Activated naive CD4-positive, alpha-beta T cell treated with anti-CD3 and anti-CD28 coated beads, Interleukin-2, amount 50 U/mL, for 72 hours (primary cell): ENCODE results near the gene THAP9. TPM values are rescaled to one million over a fixed set of nuclear protein-coding genes. Genes with fewer than 3 reads are reported as not detected.
"Not testable (repeated sequence)": the region's sequence is repeated elsewhere in the genome, so short reads cannot be mapped to it uniquely, and the experiment has no call there.

Experiments
- ATAC-seq, 2 donors: fragments of 150-1000 bp; cut with Tn5 transposase; 2 replicates each; pipeline ENCODE4 v1.10.0; 2021; ENCODE audit warnings: mild to moderate bottlenecking in 2 of 2, moderate library complexity in 2 of 2
- DNase-seq, 2 donors: peaks; one replicate each; pipeline ENCODE4 v3.0.0; 2021 to 2022; ENCODE audit warnings: low spot score in 2 of 2
- H3K27ac Mint-ChIP-seq, 2 donors: one replicate each; pipeline ENCODE4 v1.8.0; 2022; ENCODE audit warnings: mild to moderate bottlenecking in 2 of 2, mixed read lengths in 2 of 2
- H3K36me3 Mint-ChIP-seq, 2 donors: one replicate each; pipeline ENCODE4 v1.8.0; 2022; ENCODE audit warnings: mixed read lengths in 2 of 2
- H3K9me3 Mint-ChIP-seq, 2 donors: one replicate each; pipeline ENCODE4 v1.8.0; 2022; ENCODE audit warnings: mixed read lengths in 2 of 2
- total RNA-seq, 2 donors: library from RNA; stranded (reverse); gene quantifications; one replicate each; pipeline ENCODE4 v1.2.3, GENCODE V29; 2022

THAP9 gene
- total RNA-seq, 2 donors from 2014 or later = 2.3 to 6.7 TPM

- DNase-seq (no peak), ATAC-seq (peak in 1 of 2 donors; percentile 0)
- H3K36me3 Mint-ChIP-seq = peaks cover 13 to 23% of the 10 kb centered on the region in 2 donors
- peak overlapping the region; percentile 94 for H3K27ac Mint-ChIP-seq
- no peaks in the 10 kb centered on the region for H3K9me3 Mint-ChIP-seq
Measured at GRCh38 chr4:82890528-82890900, 10.0 kb upstream of the THAP9 start.

DNA sequence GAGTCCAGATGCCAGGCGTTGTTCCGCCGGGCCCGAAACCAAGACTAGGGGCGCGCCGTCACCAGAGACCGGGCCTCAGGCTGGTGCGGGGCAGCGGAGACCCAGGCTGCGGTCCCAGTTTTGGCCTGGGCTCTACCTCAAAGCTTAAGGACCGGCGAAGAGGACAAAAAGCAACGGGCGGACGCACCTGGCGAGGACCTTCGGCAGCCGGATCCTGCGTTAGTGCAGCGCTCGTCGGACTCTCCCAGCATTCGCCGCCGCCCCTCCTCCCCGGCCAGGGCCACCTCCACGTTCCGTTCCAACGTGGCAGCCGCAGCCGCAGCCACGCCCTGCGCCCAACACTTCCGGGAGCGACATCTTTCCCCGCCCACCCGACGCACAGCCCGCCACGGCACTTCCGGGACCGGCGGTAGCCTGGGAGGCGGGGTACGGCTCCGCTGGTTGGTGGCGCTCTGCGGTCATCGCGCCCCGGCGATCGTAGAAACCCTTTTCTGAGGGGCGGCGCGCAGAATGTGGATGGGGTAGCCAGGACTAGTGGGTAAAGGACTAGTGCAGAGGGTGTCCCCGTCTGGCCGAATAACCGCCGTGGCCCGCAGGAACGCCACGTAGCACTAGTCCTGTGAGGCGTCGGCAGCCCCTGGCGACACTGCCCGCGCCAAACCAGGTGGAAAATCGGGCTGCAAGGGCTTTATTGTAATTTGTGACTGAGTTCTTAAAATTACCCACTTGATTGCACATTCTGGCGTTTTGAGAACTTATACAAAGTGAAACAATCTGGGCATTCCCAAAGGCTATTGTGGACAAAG, 9.4 kb upstream of the THAP9 start, which contains the start of gene SEC31A:
SEC31A (minus strand) TSS at position 253 of the 806 bp plus-strand sequence. CDS start 9,217 bp downstream, outside the sequence.
- ATAC-seq (peak; percentile 96), DNase-seq (peak; percentile 95 to 97)
- Mint-ChIP-seq H3K36me3 (peaks cover 13 to 28% of the 10 kb centered on the region in 2 donors), H3K27ac (peak within 1 kb of the TSS; percentile 94), H3K9me3 (no peaks in the 10 kb centered on the region)

DNA sequence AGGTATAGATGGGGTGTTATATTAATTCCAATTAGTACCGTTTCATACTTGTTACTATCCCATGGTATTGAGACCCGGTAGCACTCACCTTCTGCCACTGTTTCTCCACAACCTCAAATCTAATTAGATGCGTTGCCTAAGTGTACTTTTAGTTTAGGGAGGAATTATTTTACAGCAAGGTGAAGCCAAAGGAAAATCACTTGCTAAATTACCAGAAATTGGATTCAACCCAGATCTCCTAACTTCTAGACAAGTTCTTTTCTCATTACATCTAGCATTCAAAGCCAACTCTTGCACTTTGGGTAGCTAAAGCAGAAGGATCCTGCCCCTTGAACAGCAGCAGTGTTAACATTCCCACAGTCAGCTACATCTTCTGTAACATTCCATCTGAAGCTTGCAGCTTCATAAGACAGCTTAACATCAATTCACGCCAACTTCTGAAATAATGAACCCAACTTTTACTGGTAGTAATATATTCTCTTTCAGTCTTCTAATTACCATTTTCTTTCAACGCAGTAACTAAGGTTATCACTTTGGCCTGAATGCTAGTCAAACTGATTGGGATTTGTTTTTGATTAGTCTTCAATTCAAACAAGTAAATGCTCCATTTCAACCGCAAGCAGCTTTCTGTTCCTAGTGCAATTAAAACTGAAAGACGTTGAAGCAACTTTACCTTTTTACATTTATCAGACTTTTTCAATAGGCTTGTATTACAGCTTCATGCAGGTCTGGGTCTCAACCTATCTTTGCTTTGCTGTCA, 8.6 kb upstream of the THAP9 start:
- Mint-ChIP-seq H3K36me3 (peaks cover 16 to 31% of the 10 kb centered on the region in 2 donors), H3K9me3 (no peaks in the 10 kb centered on the region), H3K27ac (peak overlapping the region; percentile 94)
- ATAC-seq (no peak), DNase-seq (no peak)

DNA sequence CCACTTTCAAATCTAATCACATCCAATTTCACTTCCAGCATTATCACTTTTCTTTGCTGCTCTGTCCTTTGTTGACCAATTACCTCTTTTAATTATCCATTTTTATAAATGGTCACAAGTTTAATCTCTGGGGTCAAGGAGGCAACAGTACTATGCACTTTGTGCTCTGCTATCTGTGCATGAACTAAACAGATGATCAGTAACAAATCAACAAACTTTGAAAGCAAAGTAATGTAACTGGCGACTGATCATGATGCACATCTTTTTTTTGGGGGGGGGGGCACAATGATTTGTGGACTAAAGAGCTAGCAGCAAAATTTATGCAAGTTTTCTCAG, 8.1 kb upstream of the THAP9 start:
- Mint-ChIP-seq H3K27ac (peak overlapping the region in 1 of 2 donors; percentile 94), H3K36me3 (peaks cover 19 to 35% of the 10 kb centered on the region in 2 donors), H3K9me3 (no peaks in the 10 kb centered on the region)
- DNase-seq (no peak), ATAC-seq (no peak)

DNA sequence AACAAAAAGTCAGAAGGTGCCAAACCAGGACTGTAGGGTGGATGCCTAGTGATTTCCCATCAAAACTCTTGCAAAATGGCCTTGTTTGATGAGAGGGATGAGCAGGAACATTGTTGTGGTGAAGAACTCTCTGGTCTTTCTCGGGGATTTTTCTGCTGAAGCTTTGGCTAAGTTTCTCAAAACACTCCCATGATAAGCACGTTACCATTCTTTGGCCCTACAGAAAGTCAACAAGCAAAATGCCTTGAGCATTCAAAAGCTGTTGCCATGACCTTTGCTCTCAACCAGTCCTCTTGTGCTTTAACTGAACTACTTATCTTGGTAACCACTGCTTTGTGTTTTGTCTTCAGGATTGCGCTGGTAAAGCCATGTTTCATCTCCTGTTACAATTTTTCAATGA, 6.6 kb upstream of the THAP9 start:
- Mint-ChIP-seq H3K9me3 (no peaks in the 10 kb centered on the region), H3K27ac (no peak overlapping the region), H3K36me3 (peaks cover 19 to 35% of the 10 kb centered on the region in 2 donors)
- DNase-seq (no peak), ATAC-seq (no peak)

- Mint-ChIP-seq H3K9me3 (no peaks in the 10 kb centered on the region), H3K27ac (peak overlapping the region in 1 of 2 donors; percentile 10), H3K36me3 (peaks cover 14 to 28% of the 10 kb centered on the region in 2 donors)
- ATAC-seq (no peak), DNase-seq (no peak)
Measured at GRCh38 chr4:82896755-82897154, 3.8 kb upstream of the THAP9 start.

- DNase-seq (no peak), ATAC-seq (no peak)
- Mint-ChIP-seq H3K9me3 (no peaks in the 10 kb centered on the region), H3K36me3 (peaks cover 14 to 28% of the 10 kb centered on the region in 2 donors), H3K27ac (peak overlapping the region in 1 of 2 donors; percentile 67)
Measured at GRCh38 chr4:82898322-82899243, 2.0 kb upstream of the THAP9 start.

- DNase-seq = no peak
Measured at GRCh38 chr4:82899374-82900065, 1.0 kb upstream of the THAP9 start.

GRCh38 chr4:82900066-82900410, 497 bp upstream of the THAP9 start:
- DNase-seq (no peak), ATAC-seq (peak; percentile 1)
- Mint-ChIP-seq H3K36me3 (peaks cover 6 to 16% of the 10 kb centered on the region in 2 donors), H3K27ac (no peak overlapping the region), H3K9me3 (no peaks in the 10 kb centered on the region)

More at GRCh38 chr4:82899374-82900065, 1.0 kb upstream of the THAP9 start:
- ATAC-seq = no peak
- Mint-ChIP-seq H3K9me3 (no peaks in the 10 kb centered on the region), H3K27ac (no peak overlapping the region), H3K36me3 (peaks cover 9 to 20% of the 10 kb centered on the region in 2 donors)

DNA sequence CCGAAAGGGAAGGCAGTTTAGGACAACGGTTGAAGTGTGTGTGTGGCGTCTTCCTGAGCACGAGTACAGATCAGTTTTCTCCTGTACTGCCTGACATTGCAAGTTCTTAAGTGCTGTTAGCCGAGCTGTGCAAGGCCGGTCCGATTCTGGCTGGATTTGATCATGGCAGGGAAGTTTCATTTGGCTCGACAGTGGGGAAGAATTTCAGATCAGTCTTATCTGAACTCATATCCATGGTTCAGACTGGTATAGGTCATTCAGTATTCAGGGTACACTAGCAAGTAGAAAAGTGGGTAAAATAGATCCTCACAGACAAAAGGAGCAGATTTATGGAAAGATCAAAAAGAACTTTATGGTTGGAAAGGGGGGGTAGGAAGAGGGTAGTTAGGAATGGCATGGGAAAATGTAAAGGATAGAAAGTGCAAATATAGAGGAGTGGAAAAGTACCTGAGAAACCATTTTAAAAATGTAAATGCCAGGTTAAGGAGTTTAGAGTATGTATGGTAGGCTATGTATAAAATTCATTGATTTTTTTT, 716 bp downstream of the THAP9 start:
- no peaks in the 10 kb centered on the region for H3K9me3 Mint-ChIP-seq
- ATAC-seq (no peak), DNase-seq (no peak)
- H3K36me3 Mint-ChIP-seq = peaks cover 6 to 7% of the 10 kb centered on the region in 2 donors
- no peak overlapping the region for H3K27ac Mint-ChIP-seq

DNA sequence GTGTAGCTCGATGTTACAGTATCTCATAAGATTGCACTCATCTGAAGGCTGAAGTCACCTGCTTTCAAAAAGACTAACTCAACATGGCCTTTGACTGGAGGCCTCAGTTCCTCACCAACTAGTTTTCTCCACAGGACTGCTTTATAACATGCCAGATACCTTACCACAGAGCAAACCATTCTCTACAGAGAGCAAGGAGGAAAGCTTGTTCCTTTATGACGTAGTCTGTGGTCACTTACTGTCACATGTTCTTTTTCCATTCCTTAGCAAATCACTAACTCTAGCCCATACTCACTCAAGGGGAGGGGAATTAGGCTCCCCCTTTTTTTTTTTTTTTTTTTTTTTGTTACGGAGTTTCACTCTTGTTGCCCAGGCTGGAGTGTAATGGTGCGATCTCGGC, 3.2 kb downstream of the THAP9 start:
- DNase-seq (no peak), ATAC-seq (peak; percentile 4 to 27)
- H3K27ac Mint-ChIP-seq = peak overlapping the region; percentile 45 to 83
- H3K36me3 Mint-ChIP-seq = no peaks in the 10 kb centered on the region
- H3K9me3 Mint-ChIP-seq = no peaks in the 10 kb centered on the region

GRCh38 chr4:82905205-82905604, 4.7 kb downstream of the THAP9 start:
- ATAC-seq (peak; percentile 51 to 61), DNase-seq (peak in 1 of 2 donors; percentile 39)
- peak overlapping the region in 1 of 2 donors; percentile 65 for H3K27ac Mint-ChIP-seq
- no peaks in the 10 kb centered on the region for H3K36me3 Mint-ChIP-seq
- no peaks in the 10 kb centered on the region for H3K9me3 Mint-ChIP-seq

GRCh38 chr4:82906469-82906868, 5.9 kb downstream of the THAP9 start:
- H3K9me3 Mint-ChIP-seq = no peaks in the 10 kb centered on the region
- H3K27ac Mint-ChIP-seq = no peak overlapping the region
- DNase-seq (no peak), ATAC-seq (no peak)
- H3K36me3 Mint-ChIP-seq = no peaks in the 10 kb centered on the region

DNA sequence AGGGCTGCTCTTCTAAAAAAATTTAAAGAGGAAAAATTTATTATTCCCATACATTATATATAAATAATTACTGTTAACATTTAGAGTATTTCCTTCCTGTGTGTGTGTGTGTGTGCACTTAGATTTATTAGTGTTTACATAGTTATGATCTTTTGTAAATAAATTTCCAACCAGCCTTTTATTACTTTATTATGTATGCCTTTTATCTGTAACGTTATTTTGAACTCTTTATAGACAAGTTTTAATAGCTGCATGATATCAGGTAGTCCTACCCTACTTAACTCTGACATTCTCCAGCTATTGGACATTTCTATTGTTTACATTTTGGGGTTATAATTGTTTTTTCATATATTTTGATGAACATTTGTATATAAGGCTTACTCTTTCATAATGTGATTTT, 8.8 kb downstream of the THAP9 start:
- DNase-seq (no peak), ATAC-seq (no peak)
- Mint-ChIP-seq H3K9me3 (no peaks in the 10 kb centered on the region), H3K36me3 (no peaks in the 10 kb centered on the region), H3K27ac (no peak overlapping the region)

DNA sequence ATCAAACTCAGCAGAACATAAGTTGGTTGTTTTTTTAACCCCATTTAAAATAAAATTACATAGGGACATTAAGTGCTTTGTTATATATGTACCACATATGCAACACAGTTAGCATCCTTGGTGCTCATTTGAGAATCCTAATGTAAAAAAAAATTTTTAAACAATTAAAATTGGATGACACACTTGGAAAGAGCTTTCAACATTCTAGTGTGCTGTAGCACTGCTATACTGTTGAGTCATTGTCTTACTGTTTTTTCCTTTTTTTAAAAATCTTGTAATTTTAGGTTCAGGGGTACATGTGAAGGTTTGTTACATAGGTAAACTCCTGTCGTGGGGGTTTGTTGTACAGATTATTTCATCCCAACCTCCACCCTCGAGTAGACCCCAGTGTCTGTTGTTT, 12.8 kb downstream of the THAP9 start:
- no peak for ATAC-seq
- no peaks in the 10 kb centered on the region for H3K9me3 Mint-ChIP-seq
- no peak for DNase-seq
- H3K36me3 Mint-ChIP-seq = no peaks in the 10 kb centered on the region
- no peak overlapping the region for H3K27ac Mint-ChIP-seq

GRCh38 chr4:82913968-82914367, 13.4 kb downstream of the THAP9 start:
- not testable (repeated sequence) for H3K36me3 Mint-ChIP-seq, DNase-seq, ATAC-seq, H3K9me3 Mint-ChIP-seq, H3K27ac Mint-ChIP-seq
